Fibroblast of lung (primary cell): ENCODE data around the gene KCNK10. TPM values are rescaled to one million over a fixed set of nuclear protein-coding genes. Genes with fewer than 3 reads are reported as not detected.

ENCODE experiments used
- DNase-seq, 2 donors: peaks; one replicate each; pipeline versions ENCODE4 v3.0.0 to v3.0.0-alpha.2; 2010; ENCODE audit warnings: low read depth in 2 of 2
- H2AFZ ChIP-seq: 2 replicates; pipeline ENCODE4 v1.5.1; 2012; ENCODE audit warnings: low read length, control low read depth, inconsistent platforms
- H3K27ac ChIP-seq: 2 replicates; pipeline ENCODE4 v1.5.1; 2011; ENCODE audit warnings: low read length, control low read depth; ENCODE audit not compliant: insufficient read depth
- H3K27me3 ChIP-seq: 2 replicates; pipeline ENCODE4 v1.5.1; 2011; ENCODE audit warnings: mild to moderate bottlenecking, low read length; ENCODE audit not compliant: control insufficient read depth, insufficient read depth
- H3K36me3 ChIP-seq: 2 replicates; pipeline ENCODE4 v1.5.1; 2011; ENCODE audit warnings: low read length; ENCODE audit not compliant: control insufficient read depth, insufficient read depth
- H3K4me1 ChIP-seq: 2 replicates; pipeline ENCODE4 v1.5.1; 2011; ENCODE audit warnings: low read length; ENCODE audit not compliant: control insufficient read depth, insufficient read depth; ENCODE audit errors: extremely low read depth
- H3K4me2 ChIP-seq: 2 replicates; pipeline ENCODE4 v1.5.1; 2011; ENCODE audit warnings: low read length, control low read depth; ENCODE audit not compliant: insufficient read depth; ENCODE audit errors: extremely low read depth
- H3K4me3 ChIP-seq, 4 experiments: fragments of 200-600 bp in 1 of 4; sonication (generic) in 1 of 4; replicated peaks in 1 of 4; 2 replicates each; pipeline ENCODE4 v1.5.1; 2011 to 2016; ENCODE audit warnings: low read length in 4 of 4, low read depth in 3 of 4, mild to moderate bottlenecking in 3 of 4, control low read depth in 2 of 4, inconsistent platforms in 1 of 4, mixed read lengths in 1 of 4; ENCODE audit not compliant: insufficient read depth in 1 of 4; ENCODE audit errors: control extremely low read depth in 1 of 4
- H3K79me2 ChIP-seq: 2 replicates; pipeline ENCODE4 v1.5.1; 2012; ENCODE audit warnings: mild to moderate bottlenecking, low read length, inconsistent platforms; ENCODE audit not compliant: control insufficient read depth, insufficient read depth
- H3K9ac ChIP-seq: 2 replicates; pipeline ENCODE4 v1.5.1; 2011; ENCODE audit warnings: mild to moderate bottlenecking, low read length, control low read depth; ENCODE audit not compliant: insufficient read depth
- H3K9me3 ChIP-seq: 2 replicates; pipeline ENCODE4 v1.5.1; 2012; ENCODE audit warnings: low read depth, low read length; ENCODE audit not compliant: control insufficient read depth, insufficient read depth
- H4K20me1 ChIP-seq: 2 replicates; pipeline ENCODE4 v1.5.1; 2011; ENCODE audit warnings: low read length; ENCODE audit not compliant: control insufficient read depth, insufficient read depth; ENCODE audit errors: extremely low read depth
- CTCF ChIP-seq, 2 donors: IDR thresholded peaks in 1 of 2; conservative IDR thresholded peaks in 1 of 2; 1 replicate in 1 of 2; 2 replicates in 1 of 2; pipeline ENCODE4 v1.5.1; 2011 to 2012; ENCODE audit warnings: low read length in 2 of 2, control low read depth in 1 of 2, inconsistent platforms in 1 of 2, low read depth in 1 of 2, mild to moderate bottlenecking in 1 of 2
- EZH2 ChIP-seq: IDR thresholded peaks from 2 replicates; pipeline ENCODE4 v1.5.1; 2012; ENCODE audit warnings: low read length, control low read depth, mild to moderate bottlenecking; ENCODE audit errors: missing control alignments
- polyA plus RNA-seq, 2 donors: library from polyadenylated mRNA; depleted of rRNA in 1 of 2; stranded (reverse) in 1 of 2; unstranded in 1 of 2; fragments of >200 nt; gene quantifications; 2 replicates each; pipeline ENCODE4 v1.2.1, GENCODE V29; 2011 to 2012; ENCODE audit warnings: missing spikeins in 1 of 2
- total RNA-seq: library from RNA; depleted of rRNA; stranded (reverse); fragments of >200 nt; gene quantifications from 2 replicates; pipeline ENCODE4 v1.2.1, GENCODE V29; 2014

The KCNK10 gene
- total and polyA plus RNA-seq, 2 donors (not counting 1 experiment from before 2014, with no cell fraction given): not detected

GRCh38 chr14:88154321-88154720, 168.7 kb downstream of the KCNK10 start:
- Histone ChIP-seq H2AFZ (no peak overlapping the region), H3K36me3 (no peaks in the 10 kb centered on the region), H3K9ac (no peak overlapping the region), H3K27ac (no peak overlapping the region), H3K4me1 (no peaks in the 10 kb centered on the region), H3K27me3 (no peaks in the 10 kb centered on the region), H4K20me1 (no peaks in the 10 kb centered on the region), H3K4me3 (no peak overlapping the region), H3K9me3 (no peaks in the 10 kb centered on the region), H3K79me2 (no peaks in the 10 kb centered on the region), H3K4me2 (no peak overlapping the region)
- DNase-seq: no peak
- TF ChIP-seq EZH2 (no peak), CTCF (conservative IDR thresholded peaks at IDR 0.05 in 1 of 2, IDR thresholded peaks at IDR 0.05 in 1 of 2; ENCODE audit: low read depth in 1 of 2, low read length in 2 of 2) (no peak)

- Histone ChIP-seq H3K4me2 (no peak overlapping the region), H4K20me1 (no peaks in the 10 kb centered on the region), H3K27me3 (no peaks in the 10 kb centered on the region), H2AFZ (no peak overlapping the region), H3K9me3 (no peaks in the 10 kb centered on the region), H3K27ac (no peak overlapping the region), H3K4me3 (no peak overlapping the region), H3K9ac (no peak overlapping the region), H3K79me2 (no peaks in the 10 kb centered on the region), H3K36me3 (no peaks in the 10 kb centered on the region), H3K4me1 (no peaks in the 10 kb centered on the region)
- DNase-seq: no peak
- TF ChIP-seq CTCF (conservative IDR thresholded peaks at IDR 0.05 in 1 of 2, IDR thresholded peaks at IDR 0.05 in 1 of 2; ENCODE audit: low read depth in 1 of 2, low read length in 2 of 2): no peak
- TF ChIP-seq EZH2: no peak
Measured at GRCh38 chr14:88146881-88147649, 176.0 kb downstream of the KCNK10 start.

GRCh38 chr14:88143810-88144209, 179.3 kb downstream of the KCNK10 start:
- H3K79me2 ChIP-seq: no peaks in the 10 kb centered on the region
- no peaks in the 10 kb centered on the region for H3K9me3 ChIP-seq
- DNase-seq: no peak
- no peak overlapping the region for H3K27ac ChIP-seq
- H4K20me1 ChIP-seq: no peaks in the 10 kb centered on the region
- H3K4me2 ChIP-seq: no peak overlapping the region
- no peak overlapping the region for H2AFZ ChIP-seq
- no peaks in the 10 kb centered on the region for H3K36me3 ChIP-seq
- H3K9ac ChIP-seq: no peak overlapping the region
- no peaks in the 10 kb centered on the region for H3K4me1 ChIP-seq
- TF ChIP-seq CTCF (conservative IDR thresholded peaks at IDR 0.05 in 1 of 2, IDR thresholded peaks at IDR 0.05 in 1 of 2; ENCODE audit: low read depth in 1 of 2, low read length in 2 of 2) (no peak), EZH2 (no peak)
- H3K4me3 ChIP-seq: no peak overlapping the region
- H3K27me3 ChIP-seq: no peaks in the 10 kb centered on the region
